Panc1 (cell line): ENCODE measurements around the gene C4orf50.

ENCODE experiments used
- CTCF ChIP-seq: fragments of 450-650 bp; IDR thresholded peaks from 2 replicates; pipeline ENCODE4 v1.5.1; 2017; ENCODE audit warnings: mild to moderate bottlenecking
- POLR2AphosphoS5 ChIP-seq: IDR thresholded peaks from 2 replicates; pipeline ENCODE4 v1.6.1; 2012; ENCODE audit warnings: mild to moderate bottlenecking, low read depth, low read length, moderate library complexity
- REST ChIP-seq, 2 experiments: IDR thresholded peaks; 2 replicates each; pipeline ENCODE4 v1.6.1; 2011 to 2012; ENCODE audit warnings: low read depth in 2 of 2, control low read depth in 1 of 2, low read length in 1 of 2, mild to moderate bottlenecking in 1 of 2, moderate library complexity in 1 of 2; ENCODE audit not compliant: insufficient read depth in 1 of 2
- TCF7L2 ChIP-seq: IDR thresholded peaks from 2 replicates; pipeline ENCODE4 v1.6.1; 2011; ENCODE audit warnings: mild to moderate bottlenecking, low read depth, low read length, inconsistent platforms

- TF ChIP-seq CTCF (no peak), POLR2AphosphoS5 (no peak), REST (IDR thresholded peaks at IDR 0.05; ENCODE audit: insufficient read depth in 1 of 2, low read depth in 2 of 2, low read length in 1 of 2) (no peak), TCF7L2 (no peak)
Measured at GRCh38 chr4:5968246-5968645, 50.0 kb downstream of the C4orf50 start.
